HG03045 (cell line): Measurements from ENCODE around the gene TMEM59.
"Not testable (repeated sequence)": the region's sequence is repeated elsewhere in the genome, so short reads cannot be mapped to it uniquely, and the experiment has no call there.

Experiments used
- ATAC-seq: cut with Tn5 transposase; IDR thresholded peaks from one replicate; pipeline ENCODE4 v1.9.1; 2021; ENCODE audit warnings: mild to moderate bottlenecking, moderate library complexity; ENCODE audit not compliant: unreplicated experiment

Gene TMEM59

GRCh38 chr1:54052934-54053744, at the start of gene TMEM59, which contains the start of gene TCEANC2:
Gene TMEM59, minus strand, starts transcription at chr1:54053204. Its CDS starts 16 bp downstream, at chr1:54053188.
Gene TCEANC2, plus strand, starts transcription at chr1:54053608. Its CDS starts 815 bp downstream, at chr1:54054423.
- peak; percentile 95 for ATAC-seq

- no peak for ATAC-seq
Observed at GRCh38 chr1:54100500-54100899, 47.5 kb upstream of the TMEM59 start.

DNA sequence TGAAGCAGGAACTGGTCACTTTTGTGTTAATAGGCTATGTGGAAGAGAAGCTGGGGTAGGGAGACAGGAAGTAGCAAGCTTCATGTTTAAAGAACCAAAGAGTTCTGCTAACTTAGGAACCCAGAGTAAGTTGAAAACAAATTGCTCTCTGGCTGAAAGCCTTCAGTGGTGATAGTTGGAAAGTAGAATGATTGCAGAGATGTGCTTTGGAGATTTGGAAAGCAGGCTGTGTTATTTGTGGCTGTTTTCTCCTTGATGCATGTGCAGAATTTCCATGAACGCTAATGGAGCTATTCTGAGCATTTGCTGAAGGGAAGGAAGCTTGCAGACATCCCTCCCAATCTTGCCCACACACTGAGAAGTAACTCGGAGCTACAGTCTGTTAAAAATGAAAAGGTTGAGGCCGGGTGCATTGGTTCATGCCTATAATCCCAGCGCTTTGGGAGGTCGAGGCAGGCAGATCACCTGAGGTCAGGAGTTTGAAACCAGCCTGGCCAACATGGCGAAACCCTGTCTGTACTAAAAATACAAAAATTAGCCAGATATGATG, 46.1 kb upstream of the TMEM59 start:
- no peak for ATAC-seq

DNA sequence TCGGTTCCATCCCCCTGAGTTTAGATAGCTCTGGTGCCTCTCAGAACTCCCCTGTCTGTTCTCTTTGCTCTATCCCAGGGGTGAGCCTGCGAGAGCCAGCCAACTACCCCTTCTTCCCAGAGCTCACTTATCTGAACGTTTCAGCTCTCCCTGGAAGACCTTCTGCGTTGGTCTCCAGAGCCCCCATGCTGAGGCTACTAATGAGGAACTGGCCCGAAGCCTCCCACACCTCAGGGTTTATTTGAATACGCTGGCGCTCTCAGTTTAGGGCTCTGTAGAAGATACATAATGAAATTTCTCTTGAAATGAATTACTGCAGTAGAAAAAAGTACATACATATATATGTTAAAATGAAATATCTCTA, 43.9 kb upstream of the TMEM59 start:
- no peak for ATAC-seq

DNA sequence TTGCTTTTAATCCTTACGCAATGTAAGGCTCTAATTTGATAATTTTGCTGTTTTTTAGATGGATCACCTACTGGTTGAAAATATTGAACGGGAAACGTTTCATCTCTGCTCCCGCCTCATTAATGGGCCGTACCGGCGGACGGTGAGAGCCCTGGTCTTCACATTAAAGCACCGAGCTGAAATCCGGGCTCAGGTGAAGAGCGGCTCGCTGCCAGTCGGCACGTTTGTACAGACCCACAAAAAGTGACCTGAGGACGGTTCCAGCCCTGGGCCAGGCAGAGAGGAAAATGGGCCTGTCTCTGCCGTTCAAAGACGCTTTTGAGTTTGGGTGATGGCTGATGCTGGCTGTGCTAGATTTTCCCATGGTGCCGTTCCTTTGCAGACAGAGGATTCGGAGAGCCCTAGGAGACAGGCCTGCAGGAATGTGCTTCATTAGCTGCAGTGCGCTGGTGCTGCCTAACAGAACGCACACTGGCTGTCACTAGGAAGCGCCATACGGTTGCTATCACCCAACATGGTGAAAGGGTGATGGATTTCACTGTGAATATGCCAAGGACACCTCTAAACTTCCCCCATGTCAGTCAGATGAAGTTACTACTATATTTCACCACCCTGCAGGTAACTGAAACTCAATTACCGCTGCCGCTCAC, 43.3 kb upstream of the TMEM59 start:
- ATAC-seq, result no peak

- no peak for ATAC-seq
Observed at GRCh38 chr1:54095546-54096226, 42.7 kb upstream of the TMEM59 start.

- not testable (repeated sequence) for ATAC-seq
Observed at GRCh38 chr1:54094730-54095105, 41.7 kb upstream of the TMEM59 start.

- ATAC-seq, result no peak
Observed at GRCh38 chr1:54094001-54094729, 41.2 kb upstream of the TMEM59 start.

DNA sequence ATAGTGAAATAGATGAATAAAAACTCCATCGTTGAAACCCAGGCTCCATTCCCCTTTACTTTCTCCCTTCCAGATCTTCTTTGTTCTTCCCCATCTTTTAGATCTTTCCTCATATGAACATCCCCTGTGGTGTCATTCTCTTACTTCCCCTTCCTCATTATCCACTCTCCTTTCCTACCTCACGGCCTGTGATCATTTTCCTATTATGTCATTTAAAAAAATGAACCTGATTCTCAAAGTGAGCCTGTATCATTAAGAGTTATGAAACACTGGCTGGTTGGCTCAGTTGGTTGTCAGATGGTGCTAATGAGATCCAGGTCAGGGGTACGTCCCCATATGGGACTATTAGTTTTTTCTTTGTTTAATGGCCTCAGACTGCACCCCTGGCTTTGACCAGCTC, 38.7 kb upstream of the TMEM59 start:
- ATAC-seq, result no peak

DNA sequence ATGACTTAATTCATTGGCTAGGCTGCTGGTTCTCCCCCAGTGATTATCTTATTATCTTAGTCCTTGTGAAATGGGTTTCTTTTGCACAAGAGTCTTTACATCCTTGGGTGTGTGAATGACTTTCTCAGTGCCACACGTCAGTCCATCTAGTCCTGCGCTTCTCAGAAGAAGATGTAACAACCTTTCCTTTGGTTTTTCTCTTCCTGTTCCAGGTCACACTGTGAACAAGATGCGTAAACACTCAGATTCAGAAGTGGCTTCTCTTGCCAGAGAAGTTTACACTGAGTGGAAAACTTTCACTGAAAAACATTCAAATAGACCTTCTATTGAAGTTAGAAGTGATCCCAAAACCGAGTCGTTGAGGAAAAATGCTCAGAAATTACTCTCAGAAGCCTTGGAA, 35.4 kb upstream of the TMEM59 start:
- no peak for ATAC-seq

DNA sequence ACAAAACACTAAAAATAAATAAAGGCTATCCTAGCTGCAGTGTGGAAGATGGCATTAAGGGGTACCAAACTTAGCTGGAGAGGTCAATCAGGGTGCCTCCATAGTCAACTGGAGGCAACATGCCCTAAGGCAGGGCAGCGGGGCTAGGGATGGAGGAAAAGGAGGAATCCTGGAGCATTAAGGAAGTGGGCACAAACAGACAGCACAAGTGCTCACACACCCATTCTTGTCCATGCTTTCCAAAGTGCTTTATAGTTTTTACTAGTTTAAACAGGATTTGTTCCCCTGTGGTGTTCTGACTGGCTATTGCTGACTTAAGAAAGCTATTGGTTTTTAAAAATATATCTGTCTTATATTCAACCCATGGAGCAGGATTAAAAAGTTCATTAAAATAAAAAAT, 33.8 kb upstream of the TMEM59 start:
- no peak for ATAC-seq

DNA sequence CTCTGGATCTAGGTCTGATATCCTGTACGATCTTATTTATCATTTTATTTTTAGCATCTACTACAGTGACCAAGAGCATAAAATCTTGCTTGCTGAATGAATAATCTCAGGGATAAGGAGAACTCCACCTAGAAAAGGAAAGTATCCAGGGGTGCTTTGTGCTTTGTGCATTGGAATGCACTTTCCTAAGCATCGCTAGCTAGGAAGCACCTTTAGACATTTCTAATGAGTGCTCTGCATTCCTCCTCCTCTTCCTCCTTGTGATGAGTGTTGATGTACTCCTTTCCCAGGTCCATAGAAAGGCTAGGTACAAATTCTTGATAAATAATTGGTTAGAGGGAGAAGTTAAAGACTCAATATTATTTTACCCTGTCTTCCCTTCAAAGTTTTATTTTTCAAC, 31.8 kb upstream of the TMEM59 start:
- ATAC-seq, result no peak

GRCh38 chr1:54081306-54082270, 28.6 kb upstream of the TMEM59 start:
- ATAC-seq, result peak; percentile 74

DNA sequence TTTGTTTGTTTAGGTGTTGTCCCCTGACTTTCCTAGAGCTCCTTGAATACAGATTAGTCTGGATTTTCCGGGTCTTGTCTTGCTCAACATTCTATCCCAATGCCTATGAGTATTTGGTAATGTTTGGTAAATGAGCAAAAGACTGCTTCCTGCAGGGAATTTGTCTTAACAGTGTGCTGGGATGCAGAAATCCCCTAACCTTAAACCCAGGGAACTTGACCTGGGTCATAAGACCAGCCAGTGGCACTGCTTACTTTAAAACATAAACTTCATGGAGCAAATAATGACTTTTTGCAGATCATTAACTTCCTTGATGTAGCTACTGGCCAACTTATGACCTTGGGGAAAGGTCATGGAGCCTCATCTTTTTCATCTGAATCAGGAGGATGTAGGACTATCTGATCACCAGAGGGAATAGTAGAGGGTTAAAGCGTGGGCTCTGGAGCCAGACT, 27.6 kb upstream of the TMEM59 start:
- no peak for ATAC-seq

DNA sequence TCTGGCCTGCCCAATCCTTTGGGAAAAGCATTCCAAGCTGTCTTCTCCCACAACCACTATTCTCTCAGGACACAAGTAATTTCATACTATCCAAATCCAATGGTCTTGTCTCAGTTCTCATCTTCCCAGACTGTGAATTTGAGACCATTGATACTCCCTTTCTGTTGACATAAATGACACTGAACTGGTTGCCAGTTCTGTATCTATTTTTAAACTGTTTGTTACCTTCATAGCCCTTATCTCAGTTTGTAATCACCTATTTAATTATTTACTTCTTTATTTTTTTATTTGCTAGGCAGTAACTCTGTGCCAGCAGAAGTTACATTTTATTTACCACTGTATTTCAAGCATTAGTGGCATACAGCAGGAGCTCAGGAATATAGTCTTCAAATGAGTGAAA, 24.4 kb upstream of the TMEM59 start:
- ATAC-seq, result no peak

DNA sequence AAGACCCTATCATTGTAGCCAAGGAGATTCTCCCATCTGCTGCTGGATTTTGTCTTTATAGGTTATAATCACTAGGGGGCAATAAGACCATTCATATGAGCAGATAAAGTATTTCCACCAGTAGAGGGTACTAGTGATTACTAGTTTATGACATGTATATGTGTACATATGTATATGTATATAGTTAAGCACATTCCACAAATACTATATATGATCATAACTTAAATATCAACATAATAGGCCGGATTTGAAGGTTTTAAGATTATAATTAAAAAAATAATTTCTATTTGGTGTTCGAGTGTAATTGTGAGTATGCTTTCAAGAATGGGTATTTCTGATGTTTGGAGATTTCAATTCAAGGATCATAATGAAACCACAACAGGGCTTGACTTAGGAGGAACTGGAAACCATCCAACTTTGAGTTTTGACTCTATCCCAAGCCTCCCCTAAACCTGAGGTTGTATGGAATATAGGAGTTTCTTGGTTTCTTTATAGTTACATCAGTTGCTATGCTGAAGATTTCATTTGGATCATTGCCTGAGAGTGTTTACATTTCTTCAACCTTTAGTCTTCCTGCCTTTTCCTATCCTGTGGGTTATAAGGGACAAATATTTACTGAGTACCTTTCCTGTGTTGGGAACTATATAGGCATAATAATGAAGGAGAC, 17.3 kb upstream of the TMEM59 start:
- ATAC-seq, result no peak

DNA sequence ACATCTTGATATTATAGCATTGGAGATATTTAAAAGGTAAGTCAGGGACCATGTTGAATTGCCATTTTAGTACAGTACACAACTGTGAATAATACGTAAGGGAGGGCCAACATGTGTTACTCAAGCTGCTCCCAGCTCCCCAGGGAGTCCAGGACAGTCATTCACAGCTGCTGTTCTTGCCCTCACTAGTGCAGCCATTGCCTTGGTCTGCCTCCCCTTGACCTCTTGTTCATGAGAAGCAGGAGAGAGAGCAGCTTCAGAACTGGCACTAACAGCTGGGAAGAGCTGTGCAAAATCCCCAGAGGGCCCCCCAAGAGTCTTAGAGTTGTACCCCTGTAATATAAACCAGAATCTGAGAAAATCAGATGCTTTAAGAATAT, 16.8 kb upstream of the TMEM59 start:
- ATAC-seq, result no peak

GRCh38 chr1:54064299-54064698, 11.3 kb upstream of the TMEM59 start:
- ATAC-seq, result no peak

- no peak for ATAC-seq
Observed at GRCh38 chr1:54054438-54054749, 1.4 kb upstream of the TMEM59 start.
